Right lobe of liver (tissue), 4 donors: Measurements from ENCODE around the gene PLAC1.

Experiments used
- CTCF ChIP-seq, 4 donors: fragments of 200-600 bp in 3 of 4; fragments of 450-650 bp in 1 of 4; IDR thresholded peaks; one replicate each; pipeline versions ENCODE4 v1.5.1 to v1.8.0; 2016 to 2022; ENCODE audit warnings: antibody characterized with exemption in 4 of 4, mild to moderate bottlenecking in 2 of 4
- POLR2A ChIP-seq: fragments of 450-650 bp; IDR thresholded peaks from one replicate; pipeline ENCODE4 v1.6.1; 2017; ENCODE audit warnings: antibody characterized with exemption, mild to moderate bottlenecking
- donor health status: DM: no; HTN: no; CAD: no.
- donor health status: DM: no; HTN: no; CAD: no.
- donor health status: DM: no; HTN: yes; CAD: no.

GRCh38 chrX:134537179-134537955 is 120.9 kb downstream of the PLAC1 start:
- no peak for TF ChIP-seq CTCF (IDR thresholded peaks at IDR 0.05)
- no peak for TF ChIP-seq POLR2A
